ENCODE measurements around the gene CCDC7. TPM values are rescaled to one million over a fixed set of nuclear protein-coding genes. Genes with fewer than 3 reads are reported as not detected.

Gene CCDC7
- total RNA-seq, 2 donors from 2014 or later, result 1.9 to 4.3 TPM

DNA sequence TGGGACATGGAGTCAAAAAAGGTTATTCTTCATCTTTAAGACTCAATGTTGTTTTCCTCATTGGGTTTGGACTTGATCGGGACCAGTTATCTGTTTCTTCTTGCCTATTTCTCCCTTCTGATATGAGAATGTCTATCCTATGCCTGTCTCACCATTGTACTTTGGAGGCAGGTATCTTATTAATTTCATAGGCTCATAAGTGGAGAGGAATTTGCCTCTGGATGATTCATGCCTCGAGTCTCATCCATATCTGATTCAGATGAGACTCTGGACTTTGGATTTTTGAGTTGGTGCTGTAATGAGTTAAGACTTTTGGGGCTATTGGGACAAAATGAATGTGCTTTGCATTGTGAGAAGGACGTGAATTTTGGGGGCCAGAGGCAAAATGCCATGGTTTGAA, 36.2 kb upstream of the CCDC7 start:
- TF ChIP-seq, protein P1, sequence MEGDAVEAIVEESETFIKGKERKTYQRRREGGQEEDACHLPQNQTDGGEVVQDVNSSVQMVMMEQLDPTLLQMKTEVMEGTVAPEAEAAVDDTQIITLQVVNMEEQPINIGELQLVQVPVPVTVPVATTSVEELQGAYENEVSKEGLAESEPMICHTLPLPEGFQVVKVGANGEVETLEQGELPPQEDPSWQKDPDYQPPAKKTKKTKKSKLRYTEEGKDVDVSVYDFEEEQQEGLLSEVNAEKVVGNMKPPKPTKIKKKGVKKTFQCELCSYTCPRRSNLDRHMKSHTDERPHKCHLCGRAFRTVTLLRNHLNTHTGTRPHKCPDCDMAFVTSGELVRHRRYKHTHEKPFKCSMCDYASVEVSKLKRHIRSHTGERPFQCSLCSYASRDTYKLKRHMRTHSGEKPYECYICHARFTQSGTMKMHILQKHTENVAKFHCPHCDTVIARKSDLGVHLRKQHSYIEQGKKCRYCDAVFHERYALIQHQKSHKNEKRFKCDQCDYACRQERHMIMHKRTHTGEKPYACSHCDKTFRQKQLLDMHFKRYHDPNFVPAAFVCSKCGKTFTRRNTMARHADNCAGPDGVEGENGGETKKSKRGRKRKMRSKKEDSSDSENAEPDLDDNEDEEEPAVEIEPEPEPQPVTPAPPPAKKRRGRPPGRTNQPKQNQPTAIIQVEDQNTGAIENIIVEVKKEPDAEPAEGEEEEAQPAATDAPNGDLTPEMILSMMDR (conservative IDR thresholded peaks at IDR 0.05), result no peak
- H3K9me3 Mint-ChIP-seq, result no peaks in the 10 kb centered on the region
- H3K27me3 Mint-ChIP-seq (ENCODE audit: insufficient read depth), result no peaks in the 10 kb centered on the region
- no peaks in the 10 kb centered on the region for H3K36me3 Mint-ChIP-seq (ENCODE audit: low read depth)
- WGBS, 2 experiments (ENCODE audit: insufficient coverage in 1 of 2, insufficient read length in 1 of 2), result 84 to 90% methylated on average over 2 to 3 of the region's 3 CpGs
- no peaks in the 10 kb centered on the region for H3K9me3 ChIP-seq (ENCODE audit: control insufficient read depth, low read length)
- H3K4me3 Mint-ChIP-seq, result no peak overlapping the region
- H3K4me1 ChIP-seq (ENCODE audit: control insufficient read depth, insufficient read depth, low read length), result no peaks in the 10 kb centered on the region
- no peaks in the 10 kb centered on the region for H3K27me3 ChIP-seq (ENCODE audit: control insufficient read depth, insufficient read depth, low read length, poor library complexity, severe bottlenecking)
- H3K27ac Mint-ChIP-seq, result no peak overlapping the region
- H3K4me1 Mint-ChIP-seq, result peaks cover 5% of the 10 kb centered on the region
- no peak overlapping the region for H3K27ac ChIP-seq (ENCODE audit: low read depth, low read length)
- DNase-seq, result no peak
- no peak overlapping the region for H3K4me3 ChIP-seq (ENCODE audit: low read length)
- no peak overlapping the region for H3K9ac ChIP-seq (ENCODE audit: extremely low read depth, low read length, poor library complexity, severe bottlenecking)
- no peaks in the 10 kb centered on the region for H3K36me3 ChIP-seq (ENCODE audit: control insufficient read depth, insufficient read depth, low read length)

DNA sequence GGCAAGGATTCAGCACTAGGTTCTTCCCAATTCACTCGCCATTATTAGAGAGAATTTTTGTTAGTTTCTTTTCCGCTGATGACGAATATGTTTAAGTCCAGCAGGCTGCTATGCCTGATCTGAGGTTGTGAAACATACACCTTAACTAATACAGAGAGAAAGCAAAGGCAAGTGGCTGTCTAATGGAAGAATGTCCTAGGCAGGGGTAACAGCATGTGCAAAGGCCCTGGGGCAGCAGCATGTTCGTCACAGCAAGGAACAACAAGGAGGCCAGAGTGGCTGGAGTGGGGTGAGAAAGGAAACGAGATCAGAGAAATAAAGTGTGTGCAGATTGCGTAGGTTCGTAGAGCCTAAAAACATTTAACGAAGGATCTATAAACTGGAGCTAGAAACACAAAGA, 35.4 kb upstream of the CCDC7 start:
- H3K36me3 Mint-ChIP-seq (ENCODE audit: low read depth), result no peaks in the 10 kb centered on the region
- no peaks in the 10 kb centered on the region for H3K27me3 Mint-ChIP-seq (ENCODE audit: insufficient read depth)
- WGBS, 2 experiments (ENCODE audit: insufficient coverage in 1 of 2, insufficient read length in 1 of 2), result 97 to 100% methylated on average over 6 to 8 of the region's 8 CpGs
- no peak overlapping the region for H3K27ac Mint-ChIP-seq
- no peak for DNase-seq
- Histone ChIP-seq H3K27ac (ENCODE audit: low read depth, low read length) (no peak overlapping the region), H3K9me3 (ENCODE audit: control insufficient read depth, low read length) (no peaks in the 10 kb centered on the region), H3K4me3 (ENCODE audit: low read length) (no peak overlapping the region), H3K9ac (ENCODE audit: extremely low read depth, low read length, poor library complexity, severe bottlenecking) (no peak overlapping the region), H3K4me1 (ENCODE audit: control insufficient read depth, insufficient read depth, low read length) (no peaks in the 10 kb centered on the region), H3K36me3 (ENCODE audit: control insufficient read depth, insufficient read depth, low read length) (no peaks in the 10 kb centered on the region), H3K27me3 (ENCODE audit: control insufficient read depth, insufficient read depth, low read length, poor library complexity, severe bottlenecking) (no peaks in the 10 kb centered on the region)
- TF ChIP-seq, protein P1 (conservative IDR thresholded peaks at IDR 0.05), result no peak
- H3K9me3 Mint-ChIP-seq, result no peaks in the 10 kb centered on the region
- peaks cover 5% of the 10 kb centered on the region for H3K4me1 Mint-ChIP-seq
- no peak overlapping the region for H3K4me3 Mint-ChIP-seq

DNA sequence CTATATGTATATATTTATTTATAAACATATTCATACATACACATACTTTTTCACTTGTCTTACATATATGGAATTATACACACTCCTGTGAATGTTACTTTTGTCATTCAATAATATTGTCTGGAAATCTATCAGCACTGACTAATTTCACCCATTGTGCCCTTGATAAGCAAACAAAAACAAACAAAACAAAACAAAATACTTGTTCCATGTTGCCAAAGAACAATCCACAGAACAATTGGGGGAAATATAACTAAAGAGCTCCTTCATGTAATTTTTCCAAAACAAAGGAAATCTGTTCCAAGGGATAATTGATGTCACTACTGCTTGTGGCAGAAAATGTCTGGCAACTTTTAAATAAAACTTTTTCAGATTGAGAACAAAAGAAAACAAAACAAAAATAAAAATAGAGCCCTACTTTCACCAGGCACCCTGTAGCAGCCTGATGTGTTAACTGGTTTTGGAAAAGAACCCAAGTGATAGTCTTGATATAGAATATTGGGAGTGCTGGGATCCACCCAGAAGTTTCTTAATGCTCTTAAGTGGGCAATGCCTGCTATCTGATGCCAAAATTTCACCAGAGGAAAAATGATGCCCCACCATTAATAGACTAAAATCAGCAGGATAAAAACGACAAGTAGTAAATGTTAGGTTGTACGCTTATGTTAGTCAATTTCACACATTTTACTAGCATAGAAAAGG, 34.0 kb upstream of the CCDC7 start:
- Histone ChIP-seq H3K9ac (ENCODE audit: extremely low read depth, low read length, poor library complexity, severe bottlenecking) (no peak overlapping the region), H3K9me3 (ENCODE audit: control insufficient read depth, low read length) (no peaks in the 10 kb centered on the region), H3K36me3 (ENCODE audit: control insufficient read depth, insufficient read depth, low read length) (no peaks in the 10 kb centered on the region), H3K27ac (ENCODE audit: low read depth, low read length) (no peak overlapping the region), H3K4me1 (ENCODE audit: control insufficient read depth, insufficient read depth, low read length) (no peaks in the 10 kb centered on the region), H3K27me3 (ENCODE audit: control insufficient read depth, insufficient read depth, low read length, poor library complexity, severe bottlenecking) (no peaks in the 10 kb centered on the region), H3K4me3 (ENCODE audit: low read length) (no peak overlapping the region)
- H3K27ac Mint-ChIP-seq, result no peak overlapping the region
- no peaks in the 10 kb centered on the region for H3K9me3 Mint-ChIP-seq
- no peak overlapping the region for H3K4me3 Mint-ChIP-seq
- WGBS, 2 experiments (ENCODE audit: insufficient coverage in 1 of 2, insufficient read length in 1 of 2), result 85% methylated on average over 2 of the region's 2 CpGs; no CpG with 5 or more reads in 1 of the 2 experiments
- H3K27me3 Mint-ChIP-seq (ENCODE audit: insufficient read depth), result no peaks in the 10 kb centered on the region
- H3K4me1 Mint-ChIP-seq, result peaks cover 5% of the 10 kb centered on the region
- no peaks in the 10 kb centered on the region for H3K36me3 Mint-ChIP-seq (ENCODE audit: low read depth)
- TF ChIP-seq, protein P1 (conservative IDR thresholded peaks at IDR 0.05), result no peak
- DNase-seq, result no peak

All from endodermal cell (in vitro differentiated cells).